Renal pelvis (tissue), 4 donors: ENCODE measurements around the gene ADAMTS6. TPM values are rescaled to one million over a fixed set of nuclear protein-coding genes. Genes with fewer than 3 reads are reported as not detected.
"Not testable (repeated sequence)": the region's sequence is repeated elsewhere in the genome, so short reads cannot be mapped to it uniquely, and the experiment has no call there.

Experiments used
- DNase-seq: peaks from one replicate; pipeline ENCODE4 v3.0.0-alpha.2; 2013
- polyA plus RNA-seq, 3 donors: library from polyadenylated mRNA; unstranded; fragments of 120-200 nt; gene quantifications; one replicate each; pipeline ENCODE4 v1.2.1, GENCODE V29; 2013; ENCODE audit not compliant: insufficient read length in 3 of 3

Gene ADAMTS6
- polyA plus RNA-seq, 3 donors: 1.5 to 2.6 (median 1.7) TPM

- DNase-seq: peak; percentile 10
Observed at GRCh38 chr5:65197531-65198455, 283.9 kb downstream of the ADAMTS6 start.

GRCh38 chr5:65194871-65195270 is 286.8 kb downstream of the ADAMTS6 start:
- DNase-seq: no peak

- DNase-seq: no peak
Observed at GRCh38 chr5:65192331-65192730, 289.4 kb downstream of the ADAMTS6 start.

GRCh38 chr5:65191554-65192135 is 290.1 kb downstream of the ADAMTS6 start:
- no peak for DNase-seq

- no peak for DNase-seq
Observed at GRCh38 chr5:65190328-65191053, 291.2 kb downstream of the ADAMTS6 start.

GRCh38 chr5:65186646-65187227 is 295.0 kb downstream of the ADAMTS6 start:
- no peak for DNase-seq

- DNase-seq: no peak
Observed at GRCh38 chr5:65185468-65185867, 296.3 kb downstream of the ADAMTS6 start.

GRCh38 chr5:65184780-65185179 is 296.9 kb downstream of the ADAMTS6 start:
- DNase-seq: no peak

GRCh38 chr5:65174231-65174630 is 307.5 kb downstream of the ADAMTS6 start:
- DNase-seq: not testable (repeated sequence)

GRCh38 chr5:65173130-65173525 is 308.6 kb downstream of the ADAMTS6 start:
- no peak for DNase-seq

- no peak for DNase-seq
Observed at GRCh38 chr5:65172486-65173129, 309.1 kb downstream of the ADAMTS6 start.

- no peak for DNase-seq
Observed at GRCh38 chr5:65171645-65172044, 310.1 kb downstream of the ADAMTS6 start.

GRCh38 chr5:65163698-65164097 is 318.0 kb downstream of the ADAMTS6 start:
- no peak for DNase-seq

GRCh38 chr5:65161655-65162054 is 320.1 kb downstream of the ADAMTS6 start:
- DNase-seq: no peak

- no peak for DNase-seq
Observed at GRCh38 chr5:65157906-65158603, 323.7 kb downstream of the ADAMTS6 start.

GRCh38 chr5:65156933-65157332 is 324.8 kb downstream of the ADAMTS6 start:
- DNase-seq: no peak

GRCh38 chr5:65152131-65152530 is 329.6 kb downstream of the ADAMTS6 start:
- DNase-seq: no peak

- DNase-seq: no peak
Observed at GRCh38 chr5:65151614-65152013, 330.1 kb downstream of the ADAMTS6 start.

- DNase-seq: no peak
Observed at GRCh38 chr5:65150599-65151304, 331.0 kb downstream of the ADAMTS6 start.

GRCh38 chr5:65149827-65150226 is 331.9 kb downstream of the ADAMTS6 start:
- no peak for DNase-seq
